ENCODE data around the gene KCNQ1.

DNA sequence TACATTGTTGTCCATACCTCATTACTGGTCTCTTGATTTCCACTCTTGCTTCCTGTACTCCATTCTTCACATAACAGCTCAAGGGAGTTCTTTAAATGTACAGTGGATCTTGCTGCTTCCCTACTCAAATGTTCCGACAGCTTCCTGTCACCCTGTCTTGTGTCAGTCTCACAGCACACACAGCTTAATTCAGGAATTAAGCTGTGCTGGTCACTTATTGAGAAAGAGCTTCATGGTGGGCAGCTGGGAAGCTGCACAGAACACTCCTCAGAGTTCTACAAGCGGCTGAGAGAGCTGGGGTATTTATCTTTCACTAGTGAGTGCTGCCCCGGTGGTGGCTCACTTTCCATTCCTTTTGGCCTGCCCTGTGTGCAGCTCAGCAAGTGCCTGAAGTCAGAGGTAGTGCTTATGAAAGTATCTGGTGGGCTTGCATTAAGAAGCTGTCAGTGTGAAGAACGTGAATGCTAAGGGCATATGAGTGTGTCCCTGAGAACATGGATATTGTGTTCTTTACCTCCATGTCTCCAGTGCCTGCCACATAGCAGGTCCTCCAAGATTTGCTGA lies 206.3 kb downstream of the KCNQ1 start:
- TF ChIP-seq POLR2AphosphoS5 (IDR thresholded peaks at IDR 0.05; ENCODE audit: insufficient read depth, low read depth, low read length) (no peak), POLR2A (IDR thresholded peaks at IDR 0.05; ENCODE audit: low read depth, low read length) (no peak), EZH2 (IDR thresholded peaks at IDR 0.05; ENCODE audit: borderline replicate concordance, low read depth, low read length, severe bottlenecking) (no peak), MAX (IDR thresholded peaks at IDR 0.05; ENCODE audit: insufficient read depth, insufficient read length) (no peak)
- TF ChIP-seq, protein P1, sequence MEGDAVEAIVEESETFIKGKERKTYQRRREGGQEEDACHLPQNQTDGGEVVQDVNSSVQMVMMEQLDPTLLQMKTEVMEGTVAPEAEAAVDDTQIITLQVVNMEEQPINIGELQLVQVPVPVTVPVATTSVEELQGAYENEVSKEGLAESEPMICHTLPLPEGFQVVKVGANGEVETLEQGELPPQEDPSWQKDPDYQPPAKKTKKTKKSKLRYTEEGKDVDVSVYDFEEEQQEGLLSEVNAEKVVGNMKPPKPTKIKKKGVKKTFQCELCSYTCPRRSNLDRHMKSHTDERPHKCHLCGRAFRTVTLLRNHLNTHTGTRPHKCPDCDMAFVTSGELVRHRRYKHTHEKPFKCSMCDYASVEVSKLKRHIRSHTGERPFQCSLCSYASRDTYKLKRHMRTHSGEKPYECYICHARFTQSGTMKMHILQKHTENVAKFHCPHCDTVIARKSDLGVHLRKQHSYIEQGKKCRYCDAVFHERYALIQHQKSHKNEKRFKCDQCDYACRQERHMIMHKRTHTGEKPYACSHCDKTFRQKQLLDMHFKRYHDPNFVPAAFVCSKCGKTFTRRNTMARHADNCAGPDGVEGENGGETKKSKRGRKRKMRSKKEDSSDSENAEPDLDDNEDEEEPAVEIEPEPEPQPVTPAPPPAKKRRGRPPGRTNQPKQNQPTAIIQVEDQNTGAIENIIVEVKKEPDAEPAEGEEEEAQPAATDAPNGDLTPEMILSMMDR (IDR thresholded peaks at IDR 0.05; ENCODE audit: extremely low read depth in 1 of 2, insufficient read depth in 1 of 2, low read depth in 1 of 2, low read length in 2 of 2) = no peak
